Sigmoid colon (tissue), 7 donors: Measurements from ENCODE around the gene SPAG16. TPM values are rescaled to one million over a fixed set of nuclear protein-coding genes. Genes with fewer than 3 reads are reported as not detected.

Experiments
- DNase-seq: peaks from one replicate; pipeline ENCODE4 v3.0.0-alpha.2; 2019
- H3K27ac ChIP-seq, 4 donors: fragments of 200-600 bp; sonication (generic); one replicate each; pipeline ENCODE4 v1.5.1; 2016 to 2019; ENCODE audit warnings: mild to moderate bottlenecking in 1 of 4
- H3K27me3 ChIP-seq, 3 donors: fragments of 200-600 bp; sonication (generic); one replicate each; pipeline ENCODE4 v1.5.1; 2019; ENCODE audit warnings: mild to moderate bottlenecking in 1 of 3
- H3K36me3 ChIP-seq, 4 donors: fragments of 200-600 bp; sonication (generic); one replicate each; pipeline ENCODE4 v1.5.1; 2016 to 2019
- H3K4me1 ChIP-seq, 4 donors: fragments of 200-600 bp; sonication (generic); one replicate each; pipeline ENCODE4 v1.5.1; 2017 to 2019
- H3K4me3 ChIP-seq, 4 donors: fragments of 200-600 bp; sonication (generic); one replicate each; pipeline ENCODE4 v1.5.1; 2017 to 2019; ENCODE audit warnings: mild to moderate bottlenecking in 2 of 4, moderate library complexity in 1 of 4
- H3K9me3 ChIP-seq, 4 donors: fragments of 200-600 bp in 3 of 4; sonication (generic) in 3 of 4; one replicate each; pipeline versions ENCODE4 v1.5.1 to v1.6.1; 2013 to 2019
- EP300 ChIP-seq, 4 donors: sonication (generic); formaldehyde crosslinking; IDR thresholded peaks; one replicate each; pipeline ENCODE4 v1.6.1; 2017; ENCODE audit warnings: antibody characterized with exemption in 4 of 4
- POLR2A ChIP-seq, 2 donors: fragments of 450-650 bp; IDR thresholded peaks; one replicate each; pipeline ENCODE4 v1.6.1; 2016; ENCODE audit warnings: antibody characterized with exemption in 2 of 2, mild to moderate bottlenecking in 2 of 2, moderate library complexity in 2 of 2
- POLR2AphosphoS5 ChIP-seq, 4 donors: sonication (generic); formaldehyde crosslinking; IDR thresholded peaks; one replicate each; pipeline ENCODE4 v1.6.1; 2017; ENCODE audit warnings: antibody characterized with exemption in 4 of 4
- WGBS, 2 donors: extraction: QIAGEN DNeasy Blood & Tissue Kit; methylation state at CpG; one replicate each; pipeline ENCODE4 v1.1.7; 2013; 5-methylcytosine and 5-hydroxymethylcytosine counted together
- intact Hi-C: fragments of 100-400 bp; cut with DNase I; formaldehyde crosslinking; loops from one replicate; pipeline ENCODE4 v1.15.1; 2023
- polyA plus RNA-seq, 3 donors: library from polyadenylated mRNA; stranded (reverse); fragments of 200-250 nt; gene quantifications; one replicate each; pipeline ENCODE4 v1.2.3, GENCODE V29; 2013
- total RNA-seq, 4 donors: library from RNA; depleted of rRNA; stranded (reverse); fragments of >200 nt; gene quantifications; one replicate each; pipeline ENCODE4 v1.1.0, GENCODE V29; 2016
- TF ChIP-seq, protein P1 (sequence below), 4 experiments: fragments of 450-650 bp in 3 of 4; fragments of 200-600 bp in 1 of 4; IDR thresholded peaks; one replicate each; pipeline ENCODE4 v1.5.1; 2016 to 2019; ENCODE audit warnings: antibody characterized with exemption in 4 of 4, mild to moderate bottlenecking in 3 of 4, moderate library complexity in 2 of 4
- donor health status: healthy with polysubstance abuse.
- donor health status: Bipolar disorder and iron deficiency.
- donor health status: healthy.

SPAG16 gene
- total and polyA plus RNA-seq, 7 donors = 13.1 to 70.3 (median 36.0) TPM

- intact Hi-C loops = no loop called here
- H3K4me3 ChIP-seq = no peak overlapping the region
- H3K4me1 ChIP-seq = no peaks in the 10 kb centered on the region
- no peak for TF ChIP-seq POLR2A (IDR thresholded peaks at IDR 0.05)
- TF ChIP-seq, protein P1, sequence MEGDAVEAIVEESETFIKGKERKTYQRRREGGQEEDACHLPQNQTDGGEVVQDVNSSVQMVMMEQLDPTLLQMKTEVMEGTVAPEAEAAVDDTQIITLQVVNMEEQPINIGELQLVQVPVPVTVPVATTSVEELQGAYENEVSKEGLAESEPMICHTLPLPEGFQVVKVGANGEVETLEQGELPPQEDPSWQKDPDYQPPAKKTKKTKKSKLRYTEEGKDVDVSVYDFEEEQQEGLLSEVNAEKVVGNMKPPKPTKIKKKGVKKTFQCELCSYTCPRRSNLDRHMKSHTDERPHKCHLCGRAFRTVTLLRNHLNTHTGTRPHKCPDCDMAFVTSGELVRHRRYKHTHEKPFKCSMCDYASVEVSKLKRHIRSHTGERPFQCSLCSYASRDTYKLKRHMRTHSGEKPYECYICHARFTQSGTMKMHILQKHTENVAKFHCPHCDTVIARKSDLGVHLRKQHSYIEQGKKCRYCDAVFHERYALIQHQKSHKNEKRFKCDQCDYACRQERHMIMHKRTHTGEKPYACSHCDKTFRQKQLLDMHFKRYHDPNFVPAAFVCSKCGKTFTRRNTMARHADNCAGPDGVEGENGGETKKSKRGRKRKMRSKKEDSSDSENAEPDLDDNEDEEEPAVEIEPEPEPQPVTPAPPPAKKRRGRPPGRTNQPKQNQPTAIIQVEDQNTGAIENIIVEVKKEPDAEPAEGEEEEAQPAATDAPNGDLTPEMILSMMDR (IDR thresholded peaks at IDR 0.05) = no peak
- no peak for TF ChIP-seq EP300 (IDR thresholded peaks at IDR 0.05)
- no peak for TF ChIP-seq POLR2AphosphoS5 (IDR thresholded peaks at IDR 0.05)
- H3K27ac ChIP-seq = no peak overlapping the region
- no peak for DNase-seq
- no peaks in the 10 kb centered on the region for H3K36me3 ChIP-seq
- H3K9me3 ChIP-seq = no peaks in the 10 kb centered on the region
- WGBS, 2 donors = 75 to 89% methylated on average over 2 of the region's 2 CpGs
- H3K27me3 ChIP-seq = no peaks in the 10 kb centered on the region
Observed at GRCh38 chr2:214029190-214029589, 744.9 kb downstream of the SPAG16 start.

DNA sequence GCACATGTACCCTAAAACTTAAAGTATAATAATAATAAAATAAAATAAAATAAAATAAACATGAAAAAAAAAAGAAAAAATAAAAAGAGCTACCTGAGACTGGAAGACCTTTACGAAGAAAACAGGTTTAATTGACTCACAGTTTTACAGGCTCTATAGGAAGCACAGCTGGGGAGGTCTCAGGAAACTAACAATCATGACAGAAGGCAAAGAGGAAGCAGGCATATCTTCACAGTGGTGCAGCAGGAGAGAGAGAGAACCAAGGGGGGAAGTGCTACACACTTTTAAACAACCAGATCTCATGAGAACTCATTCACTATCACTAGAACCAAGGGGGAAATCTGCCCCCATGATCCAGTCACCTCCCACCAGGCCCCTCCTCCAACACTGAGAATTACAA is 747.3 kb downstream of the SPAG16 start:
- H3K27ac ChIP-seq = no peak overlapping the region
- H3K4me1 ChIP-seq = no peaks in the 10 kb centered on the region
- intact Hi-C loops = no loop called here
- WGBS, 2 donors = 46 to 72% methylated on average over 1 of the region's 1 CpG
- no peak for DNase-seq
- TF ChIP-seq, protein P1 (IDR thresholded peaks at IDR 0.05) = no peak
- TF ChIP-seq POLR2AphosphoS5 (IDR thresholded peaks at IDR 0.05) (no peak), POLR2A (IDR thresholded peaks at IDR 0.05) (no peak), EP300 (IDR thresholded peaks at IDR 0.05) (no peak)
- no peaks in the 10 kb centered on the region for H3K9me3 ChIP-seq
- no peak overlapping the region for H3K4me3 ChIP-seq
- no peaks in the 10 kb centered on the region for H3K27me3 ChIP-seq
- no peaks in the 10 kb centered on the region for H3K36me3 ChIP-seq

DNA sequence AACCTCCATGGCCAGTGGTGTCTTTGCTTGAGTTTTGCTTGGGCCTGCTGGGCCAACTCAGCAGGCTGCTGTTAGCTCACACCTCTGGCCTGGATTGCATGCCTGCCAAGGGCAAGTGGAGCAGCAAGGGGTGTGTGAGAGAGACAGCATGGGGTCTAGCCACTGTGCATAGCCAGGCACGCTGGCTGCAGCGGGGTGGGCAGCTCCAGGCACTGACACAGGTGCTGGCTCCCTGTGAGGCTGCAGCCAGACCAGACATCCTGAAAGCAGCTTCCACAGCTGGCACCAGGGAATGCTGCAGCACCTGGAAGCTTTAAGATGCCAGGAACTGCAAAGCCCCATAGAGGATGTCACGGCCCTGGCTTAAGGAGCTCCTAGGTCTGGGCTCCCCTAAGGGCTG is 750.2 kb downstream of the SPAG16 start:
- H3K4me1 ChIP-seq = no peaks in the 10 kb centered on the region
- H3K9me3 ChIP-seq = no peaks in the 10 kb centered on the region
- no peaks in the 10 kb centered on the region for H3K36me3 ChIP-seq
- no peak overlapping the region for H3K27ac ChIP-seq
- intact Hi-C loops = no loop called here
- no peaks in the 10 kb centered on the region for H3K27me3 ChIP-seq
- DNase-seq = no peak
- H3K4me3 ChIP-seq = no peak overlapping the region
- 79 to 81% methylated on average over 3 of the region's 3 CpGs for WGBS, 2 donors
- no peak for TF ChIP-seq POLR2AphosphoS5 (IDR thresholded peaks at IDR 0.05)
- TF ChIP-seq, protein P1 (IDR thresholded peaks at IDR 0.05) = no peak
- TF ChIP-seq EP300 (IDR thresholded peaks at IDR 0.05) = no peak

GRCh38 chr2:214035091-214035852 is 751.0 kb downstream of the SPAG16 start:
- Histone ChIP-seq H3K9me3 (no peaks in the 10 kb centered on the region), H3K36me3 (no peaks in the 10 kb centered on the region), H3K4me1 (no peaks in the 10 kb centered on the region), H3K27me3 (no peaks in the 10 kb centered on the region), H3K4me3 (no peak overlapping the region), H3K27ac (no peak overlapping the region)
- intact Hi-C loops = no loop called here
- TF ChIP-seq, protein P1 (IDR thresholded peaks at IDR 0.05) = no peak
- no peak for TF ChIP-seq POLR2A (IDR thresholded peaks at IDR 0.05)
- no peak for TF ChIP-seq EP300 (IDR thresholded peaks at IDR 0.05)
- no peak for TF ChIP-seq POLR2AphosphoS5 (IDR thresholded peaks at IDR 0.05)
- no peak for DNase-seq
- 77 to 87% methylated on average over 8 of the region's 8 CpGs for WGBS, 2 donors

DNA sequence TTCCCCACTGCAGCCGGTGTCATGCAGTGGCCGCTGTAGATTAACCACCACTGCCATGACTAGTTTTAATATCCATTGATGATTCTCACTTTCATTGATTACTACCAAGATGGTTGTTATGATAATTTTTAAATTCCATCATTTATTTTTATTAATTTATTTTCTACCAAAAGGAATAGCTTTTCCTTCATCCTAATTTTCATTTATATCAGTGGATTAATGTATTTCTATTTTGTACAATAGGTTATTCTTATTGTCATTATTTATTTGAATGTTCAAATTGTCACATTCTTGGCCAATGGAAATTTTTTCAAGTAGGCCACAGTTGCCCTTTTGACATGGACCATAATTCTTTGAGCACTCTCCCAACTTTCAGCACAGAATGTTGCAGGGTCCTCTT is 751.7 kb downstream of the SPAG16 start:
- intact Hi-C loops = no loop called here

More for the DNA sequence above, 751.7 kb downstream of the SPAG16 start:
- DNase-seq = no peak
- Histone ChIP-seq H3K27ac (no peak overlapping the region), H3K4me3 (no peak overlapping the region), H3K27me3 (no peaks in the 10 kb centered on the region), H3K9me3 (no peaks in the 10 kb centered on the region), H3K36me3 (no peaks in the 10 kb centered on the region), H3K4me1 (no peaks in the 10 kb centered on the region)
- TF ChIP-seq EP300 (IDR thresholded peaks at IDR 0.05) (no peak), POLR2AphosphoS5 (IDR thresholded peaks at IDR 0.05) (no peak), POLR2A (IDR thresholded peaks at IDR 0.05) (no peak)
- TF ChIP-seq, protein P1 (IDR thresholded peaks at IDR 0.05) = no peak
- WGBS, 2 donors = 93 to 99% methylated on average over 2 of the region's 2 CpGs
